ENCODE data around the gene ZBTB21. TPM values are rescaled to one million over a fixed set of nuclear protein-coding genes. Genes with fewer than 3 reads are reported as not detected.

Gene ZBTB21
- polyA plus RNA-seq, 3 donors = 4.7 to 7.2 (median 6.3) TPM

DNA sequence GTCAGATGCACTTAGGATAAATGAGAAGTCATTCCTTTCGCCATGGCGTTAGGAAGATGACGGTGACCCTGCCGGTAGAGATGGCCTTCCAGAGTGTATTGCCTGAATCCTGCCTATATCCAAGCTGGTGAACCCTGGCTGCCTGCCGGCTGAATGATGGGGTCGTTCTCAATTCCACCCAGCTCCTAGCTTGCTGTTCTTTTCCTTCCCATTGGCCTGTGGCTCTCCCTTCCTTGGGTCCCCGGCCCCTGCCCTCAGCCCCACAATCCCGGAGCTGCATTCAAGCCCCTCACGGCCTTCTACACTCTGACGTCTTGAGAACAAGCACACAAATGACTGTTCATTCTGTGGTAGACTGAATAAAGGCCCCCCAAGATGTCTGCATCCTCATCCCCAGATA, 28.2 kb upstream of the ZBTB21 start:
- no peak for DNase-seq
- Histone ChIP-seq H3K9me3 (replicated peaks in 1 of 2; ENCODE audit: control insufficient read depth in 1 of 2, insufficient read depth in 1 of 2, low read length in 2 of 2) (no peaks in the 10 kb centered on the region), H3K27me3 (ENCODE audit: control insufficient read depth in 2 of 2, insufficient read depth in 2 of 2, low read length in 2 of 2) (no peaks in the 10 kb centered on the region), H3K36me3 (replicated peaks in 1 of 2; ENCODE audit: control insufficient read depth in 1 of 2, insufficient read depth in 2 of 2, low read length in 2 of 2) (no peaks in the 10 kb centered on the region), H3K79me2 (ENCODE audit: insufficient read depth, low read length) (no peaks in the 10 kb centered on the region), H2AFZ (ENCODE audit: insufficient read depth, low read depth, low read length, poor library complexity, severe bottlenecking) (no peak overlapping the region), H3K4me1 (ENCODE audit: control insufficient read depth in 1 of 2, insufficient read depth in 2 of 2, low read length in 2 of 2) (no peaks in the 10 kb centered on the region), H3K4me2 (replicated peaks; ENCODE audit: extremely low read depth, low read length, poor library complexity, severe bottlenecking) (no peak overlapping the region), H3K27ac (ENCODE audit: low read depth in 1 of 2, low read length in 2 of 2) (no peak overlapping the region), H3K9ac (ENCODE audit: insufficient read depth, low read length, poor library complexity, severe bottlenecking) (no peak overlapping the region), H3K4me3 (replicated peaks in 1 of 3; ENCODE audit: low read depth in 2 of 3, low read length in 3 of 3) (no peak overlapping the region), H4K20me1 (ENCODE audit: insufficient read depth, low read length) (no peaks in the 10 kb centered on the region)
- TF ChIP-seq, protein P1, sequence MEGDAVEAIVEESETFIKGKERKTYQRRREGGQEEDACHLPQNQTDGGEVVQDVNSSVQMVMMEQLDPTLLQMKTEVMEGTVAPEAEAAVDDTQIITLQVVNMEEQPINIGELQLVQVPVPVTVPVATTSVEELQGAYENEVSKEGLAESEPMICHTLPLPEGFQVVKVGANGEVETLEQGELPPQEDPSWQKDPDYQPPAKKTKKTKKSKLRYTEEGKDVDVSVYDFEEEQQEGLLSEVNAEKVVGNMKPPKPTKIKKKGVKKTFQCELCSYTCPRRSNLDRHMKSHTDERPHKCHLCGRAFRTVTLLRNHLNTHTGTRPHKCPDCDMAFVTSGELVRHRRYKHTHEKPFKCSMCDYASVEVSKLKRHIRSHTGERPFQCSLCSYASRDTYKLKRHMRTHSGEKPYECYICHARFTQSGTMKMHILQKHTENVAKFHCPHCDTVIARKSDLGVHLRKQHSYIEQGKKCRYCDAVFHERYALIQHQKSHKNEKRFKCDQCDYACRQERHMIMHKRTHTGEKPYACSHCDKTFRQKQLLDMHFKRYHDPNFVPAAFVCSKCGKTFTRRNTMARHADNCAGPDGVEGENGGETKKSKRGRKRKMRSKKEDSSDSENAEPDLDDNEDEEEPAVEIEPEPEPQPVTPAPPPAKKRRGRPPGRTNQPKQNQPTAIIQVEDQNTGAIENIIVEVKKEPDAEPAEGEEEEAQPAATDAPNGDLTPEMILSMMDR (IDR thresholded peaks at IDR 0.05) = no peak
- Mint-ChIP-seq H3K36me3 (no peaks in the 10 kb centered on the region), H3K27ac (no peak overlapping the region), H3K4me3 (no peak overlapping the region), H3K27me3 (ENCODE audit: low read depth in 3 of 3) (peaks cover 0 to 13% (median 3%) of the 10 kb centered on the region in 3 donors), H3K9me3 (no peaks in the 10 kb centered on the region), H3K4me1 (no peaks in the 10 kb centered on the region)
- intact Hi-C loops (cut with micrococcal nuclease) = no loop called here
- 97% methylated on average over 6 of the region's 10 CpGs for WGBS (ENCODE audit: insufficient coverage)

DNA sequence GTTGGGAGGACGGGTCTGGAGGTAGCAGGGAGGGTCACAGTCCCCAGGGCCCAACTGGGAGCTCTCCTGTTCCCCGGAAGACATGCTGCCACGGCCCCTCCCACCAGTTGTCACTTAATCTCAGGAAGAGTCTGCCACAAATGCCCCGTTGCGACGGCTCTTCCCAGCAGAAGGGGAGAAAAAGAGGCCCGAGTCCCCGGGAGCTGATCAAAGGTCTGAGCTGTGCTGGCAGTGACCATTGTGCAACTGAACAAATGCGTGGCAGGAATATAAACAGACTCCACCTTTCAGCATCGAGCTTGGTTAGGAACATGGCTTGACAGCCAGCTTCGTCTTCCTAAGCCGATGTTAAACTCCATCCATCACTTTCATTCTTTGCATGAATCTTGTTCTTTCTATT, 27.8 kb upstream of the ZBTB21 start:
- H3K9me3 Mint-ChIP-seq = no peaks in the 10 kb centered on the region
- no peaks in the 10 kb centered on the region for H3K4me1 Mint-ChIP-seq
- Histone ChIP-seq H3K9me3 (replicated peaks in 1 of 2; ENCODE audit: control insufficient read depth in 1 of 2, insufficient read depth in 1 of 2, low read length in 2 of 2) (no peaks in the 10 kb centered on the region), H3K4me3 (replicated peaks in 1 of 3; ENCODE audit: low read depth in 2 of 3, low read length in 3 of 3) (no peak overlapping the region), H3K4me2 (replicated peaks; ENCODE audit: extremely low read depth, low read length, poor library complexity, severe bottlenecking) (no peak overlapping the region), H3K36me3 (replicated peaks in 1 of 2; ENCODE audit: control insufficient read depth in 1 of 2, insufficient read depth in 2 of 2, low read length in 2 of 2) (no peaks in the 10 kb centered on the region), H3K27me3 (ENCODE audit: control insufficient read depth in 2 of 2, insufficient read depth in 2 of 2, low read length in 2 of 2) (no peaks in the 10 kb centered on the region), H4K20me1 (ENCODE audit: insufficient read depth, low read length) (no peaks in the 10 kb centered on the region), H3K4me1 (ENCODE audit: control insufficient read depth in 1 of 2, insufficient read depth in 2 of 2, low read length in 2 of 2) (no peaks in the 10 kb centered on the region), H3K9ac (ENCODE audit: insufficient read depth, low read length, poor library complexity, severe bottlenecking) (no peak overlapping the region), H2AFZ (ENCODE audit: insufficient read depth, low read depth, low read length, poor library complexity, severe bottlenecking) (no peak overlapping the region), H3K79me2 (ENCODE audit: insufficient read depth, low read length) (no peaks in the 10 kb centered on the region), H3K27ac (ENCODE audit: low read depth in 1 of 2, low read length in 2 of 2) (no peak overlapping the region)
- WGBS (ENCODE audit: insufficient coverage) = 85% methylated on average over 4 of the region's 12 CpGs
- H3K27me3 Mint-ChIP-seq (ENCODE audit: low read depth in 3 of 3) = peaks cover 0 to 13% (median 3%) of the 10 kb centered on the region in 3 donors
- no peak for DNase-seq
- no peaks in the 10 kb centered on the region for H3K36me3 Mint-ChIP-seq
- H3K4me3 Mint-ChIP-seq = no peak overlapping the region
- TF ChIP-seq, protein P1 (IDR thresholded peaks at IDR 0.05) = no peak
- no peak overlapping the region for H3K27ac Mint-ChIP-seq
- intact Hi-C loops (cut with micrococcal nuclease) = no loop called here

Data from CD14-positive monocyte (primary cell).